ENCODE measurements around the gene NRG2.

The NRG2 gene

GRCh38 chr5:139828207-139828895 lies 214.7 kb downstream of the NRG2 start:
- no peak for DNase-seq

- DNase-seq, result no peak
Measured at GRCh38 chr5:139825690-139826089, 217.4 kb downstream of the NRG2 start.

- DNase-seq, result no peak
Measured at GRCh38 chr5:139823757-139824355, 219.2 kb downstream of the NRG2 start.

- DNase-seq, result no peak
Measured at GRCh38 chr5:139822553-139823425, 220.3 kb downstream of the NRG2 start.

- DNase-seq, result no peak
Measured at GRCh38 chr5:139821806-139822552, 221.1 kb downstream of the NRG2 start.

DNA sequence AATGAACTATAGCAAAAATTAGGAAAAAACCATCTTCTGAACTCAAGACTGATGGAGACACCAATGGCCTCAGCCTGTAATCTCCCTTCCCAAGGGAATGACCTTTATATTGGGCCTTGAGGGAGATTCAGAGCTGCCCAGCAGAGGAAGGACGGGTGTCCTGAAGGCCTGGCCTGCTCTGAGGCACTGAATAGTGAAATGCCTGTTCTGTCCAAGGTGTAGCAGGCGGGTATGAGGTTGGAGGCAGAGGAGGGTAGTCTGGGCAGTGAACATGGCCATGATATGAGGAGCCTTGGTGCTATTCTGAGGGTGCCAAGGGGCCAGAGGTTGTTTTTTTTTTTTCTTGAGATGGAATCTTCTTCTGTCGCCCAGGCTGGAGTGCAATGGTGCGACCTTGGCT lies 222.5 kb downstream of the NRG2 start:
- DNase-seq, result no peak

- no peak for DNase-seq
Measured at GRCh38 chr5:139820130-139820529, 223.0 kb downstream of the NRG2 start.

GRCh38 chr5:139817970-139818369 lies 225.1 kb downstream of the NRG2 start:
- no peak for DNase-seq

DNA sequence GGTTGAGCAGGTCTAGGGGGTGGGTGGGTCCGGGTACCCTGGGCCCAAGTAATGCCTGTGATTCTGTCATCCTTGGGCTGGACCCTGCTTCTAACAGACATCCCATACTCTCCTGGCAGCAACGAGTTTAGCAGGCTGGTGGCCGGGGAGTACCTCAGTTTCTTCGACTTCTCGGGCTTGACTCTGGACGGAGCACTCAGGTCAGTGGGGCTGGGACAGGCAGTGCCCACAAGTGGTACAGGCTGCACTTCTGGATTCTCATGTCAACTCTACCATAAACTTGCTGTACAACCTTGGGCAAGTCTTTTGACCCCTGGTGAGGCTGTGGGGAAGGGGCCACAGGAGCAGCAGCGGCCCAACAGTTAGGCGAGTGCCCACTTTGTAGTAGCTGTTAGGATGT lies 225.7 kb downstream of the NRG2 start:
- DNase-seq, result no peak

DNA sequence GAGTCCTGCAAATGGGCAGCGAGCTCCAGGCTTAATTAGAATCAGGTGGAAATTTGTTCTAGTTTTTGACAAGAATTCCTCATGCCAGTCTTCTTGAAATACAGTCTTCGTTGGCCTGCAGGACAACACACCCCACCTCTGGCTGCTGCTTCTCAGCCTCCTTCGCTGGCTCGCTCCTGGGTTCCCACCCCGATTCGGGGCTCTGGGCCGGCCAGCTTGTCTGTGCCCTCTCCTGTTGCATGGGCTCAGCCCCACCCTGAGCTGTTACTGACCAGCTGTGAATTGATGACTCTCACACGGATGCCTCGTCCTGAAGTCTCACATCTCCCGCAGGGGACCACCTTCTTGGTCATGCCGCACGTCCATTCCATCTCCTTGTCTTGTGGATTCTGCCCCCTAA lies 226.5 kb downstream of the NRG2 start:
- no peak for DNase-seq

DNA sequence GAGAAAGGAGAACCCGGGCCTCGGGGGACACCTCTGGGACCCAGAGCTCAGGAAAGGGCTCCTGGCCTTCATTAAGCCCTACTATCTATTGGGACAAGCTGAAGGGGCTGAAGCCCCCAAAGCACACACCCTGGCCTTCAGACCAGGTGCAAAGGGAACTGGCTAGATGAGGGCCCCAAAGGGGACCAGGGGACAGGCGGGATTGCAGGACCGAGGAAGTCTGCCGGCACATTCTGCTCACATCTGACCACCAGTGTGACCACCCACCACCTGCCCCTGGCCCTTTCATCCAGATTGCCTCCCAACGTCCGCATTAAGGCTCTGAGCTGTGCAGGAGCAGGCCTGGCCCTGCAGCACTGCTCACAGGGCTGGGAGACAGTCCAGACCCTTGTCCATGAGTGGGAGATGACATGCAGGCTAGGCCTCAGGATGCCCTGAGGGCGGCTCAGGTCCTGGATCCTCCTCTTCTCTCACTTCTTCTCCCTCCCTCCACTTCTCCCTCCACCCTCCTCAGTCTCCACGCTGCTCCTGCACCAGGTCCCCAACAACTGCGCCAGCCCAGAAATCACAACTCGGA lies 228.3 kb downstream of the NRG2 start:
- DNase-seq, result no peak

- no peak for DNase-seq
Measured at GRCh38 chr5:139814191-139814601, 228.9 kb downstream of the NRG2 start.

DNA sequence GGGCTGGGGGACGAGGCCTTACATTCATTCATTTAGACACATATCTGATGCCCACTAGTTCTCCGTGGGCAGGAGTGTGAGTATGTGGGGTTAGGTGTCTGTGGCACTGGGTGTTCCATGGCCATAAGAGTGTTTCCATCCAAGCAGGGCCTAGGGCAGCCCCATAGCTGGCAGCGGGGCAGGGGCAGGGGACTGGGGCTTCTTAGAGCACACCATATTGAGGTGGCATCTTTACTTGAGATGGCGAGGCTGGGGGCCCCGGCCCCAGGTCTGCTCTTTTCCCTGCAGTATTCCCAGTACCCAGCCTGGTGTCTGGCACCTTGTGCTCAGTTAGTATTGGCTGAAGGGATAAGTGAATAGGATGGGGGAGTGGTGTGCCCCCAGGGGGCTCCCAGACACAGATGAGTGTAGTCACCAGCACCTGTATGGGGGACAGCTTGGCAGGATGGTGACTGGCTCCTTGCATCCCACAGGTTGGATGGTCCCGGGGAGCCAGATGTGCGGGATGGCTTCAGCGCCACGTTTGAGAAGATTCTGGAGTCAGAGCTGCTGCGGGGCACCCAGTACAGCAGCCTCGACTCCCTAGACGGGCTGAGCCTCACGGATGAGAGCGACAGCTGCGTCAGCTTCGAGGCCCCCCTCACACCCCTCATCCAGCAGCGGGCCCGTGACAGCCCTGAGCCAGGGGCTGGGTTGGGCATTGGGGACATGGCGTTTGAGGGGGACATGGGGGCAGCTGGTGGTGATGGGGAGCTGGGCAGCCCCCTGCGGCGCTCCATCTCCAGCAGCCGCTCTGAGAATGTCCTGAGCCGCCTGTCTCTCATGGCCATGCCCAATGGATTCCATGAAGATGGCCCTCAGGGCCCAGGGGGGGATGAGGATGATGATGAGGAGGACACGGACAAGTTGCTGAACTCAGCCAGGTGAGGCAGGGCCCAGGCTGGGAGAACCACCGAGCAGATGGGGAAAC lies 230.0 kb downstream of the NRG2 start:
- no peak for DNase-seq

DNA sequence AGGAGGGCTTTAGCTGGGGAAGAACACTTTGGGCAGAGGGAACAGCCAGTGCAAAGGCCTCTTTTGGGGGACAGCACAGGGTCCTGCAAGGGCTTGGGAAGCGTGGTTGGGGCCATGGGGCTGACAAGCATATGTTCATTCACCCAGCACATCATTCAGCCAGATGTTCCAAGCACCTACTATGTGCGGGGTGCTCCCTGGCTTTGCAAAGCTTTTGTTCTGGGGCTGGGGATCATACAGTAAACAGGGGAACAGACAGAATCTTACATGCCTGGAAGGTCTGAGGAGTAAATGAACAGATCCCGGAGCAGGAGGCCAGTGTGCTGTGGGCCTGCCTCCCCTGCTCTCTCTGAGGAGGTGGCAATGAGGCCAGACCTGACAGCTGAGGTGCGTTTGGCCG lies 230.8 kb downstream of the NRG2 start:
- DNase-seq, result no peak

DNA sequence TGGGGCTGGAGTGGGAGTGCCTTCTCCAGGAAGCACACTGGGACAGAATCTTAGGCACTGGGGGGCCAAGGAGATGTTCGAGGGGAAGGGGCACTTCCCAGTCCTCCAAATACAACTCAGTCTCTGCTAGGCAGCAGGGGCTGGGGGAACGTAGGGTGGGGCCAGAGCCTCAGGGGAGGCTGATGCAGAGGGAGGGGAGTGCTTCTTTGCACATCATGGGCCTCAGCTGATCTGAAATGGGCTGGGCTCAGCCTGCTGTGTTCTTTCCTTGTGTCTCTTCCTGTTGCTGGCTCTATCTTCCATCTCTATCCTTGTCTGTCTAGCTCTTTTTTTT lies 231.9 kb downstream of the NRG2 start:
- no peak for DNase-seq

DNA sequence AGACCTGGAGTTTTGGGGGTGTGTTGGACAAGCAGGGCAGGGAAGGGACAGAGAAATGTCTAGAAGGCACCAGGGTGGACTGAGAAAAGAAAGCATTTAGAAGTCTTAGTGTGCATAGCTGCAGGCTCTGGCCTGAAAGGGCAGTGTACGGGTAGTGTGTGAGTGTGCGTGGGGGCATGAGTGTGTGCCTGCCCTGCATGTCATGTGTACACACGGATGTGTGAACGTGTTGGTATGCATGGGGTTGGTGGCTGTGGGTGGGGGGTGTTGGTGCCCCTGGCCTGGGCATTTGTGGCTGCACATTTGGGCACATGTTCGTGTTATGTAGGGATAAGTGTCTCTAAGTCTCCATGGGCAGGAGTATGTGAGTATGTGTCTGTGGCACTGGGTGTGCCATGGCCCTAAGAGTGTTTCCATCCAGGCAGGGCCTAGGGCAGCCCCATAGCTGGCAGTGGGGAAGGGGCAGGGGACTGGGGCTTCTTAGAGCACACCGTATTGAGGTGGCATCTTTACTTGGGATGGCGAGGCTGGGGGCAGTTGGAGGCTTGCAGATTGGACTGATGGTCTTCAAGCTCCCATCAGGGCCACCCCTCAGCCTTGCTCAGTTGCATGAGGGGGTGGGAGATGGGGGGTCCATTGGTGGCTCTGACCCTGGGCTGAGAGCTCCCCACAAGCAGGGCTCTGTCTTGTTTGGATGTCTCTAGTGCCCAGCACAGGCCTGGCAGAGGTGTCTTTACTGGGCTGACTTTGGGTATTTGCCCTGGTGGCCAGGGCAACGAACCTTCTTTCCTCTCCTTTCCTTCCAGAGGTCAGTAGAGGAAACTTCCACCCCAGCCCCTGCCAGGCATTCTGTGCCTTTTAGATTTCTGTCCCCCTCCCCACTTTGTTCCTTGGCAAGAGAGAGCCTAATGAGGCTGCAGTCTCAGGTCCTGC lies 232.5 kb downstream of the NRG2 start:
- no peak for DNase-seq

DNA sequence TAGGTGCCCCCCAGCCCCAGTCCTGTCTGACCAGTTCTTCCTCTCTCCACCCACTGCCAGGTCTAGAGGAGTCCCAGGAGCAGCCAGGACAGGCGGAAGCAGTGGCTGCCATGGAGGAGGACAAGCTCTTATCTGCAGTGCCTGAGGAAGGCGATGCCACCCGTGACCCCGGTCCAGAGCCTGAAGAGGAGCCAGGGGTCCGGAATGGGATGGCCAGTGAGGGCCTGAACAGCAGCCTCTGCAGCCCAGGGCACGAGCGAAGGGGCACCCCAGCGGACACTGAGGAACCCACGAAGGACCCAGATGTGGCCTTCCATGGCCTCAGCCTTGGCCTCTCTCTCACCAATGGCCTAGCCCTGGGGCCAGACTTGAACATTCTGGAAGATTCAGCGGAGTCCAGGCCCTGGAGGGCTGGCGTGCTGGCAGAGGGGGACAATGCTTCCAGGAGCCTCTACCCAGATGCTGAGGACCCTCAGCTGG lies 233.7 kb downstream of the NRG2 start:
- DNase-seq, result no peak

GRCh38 chr5:139808481-139809330 lies 234.4 kb downstream of the NRG2 start:
- DNase-seq, result no peak

DNA sequence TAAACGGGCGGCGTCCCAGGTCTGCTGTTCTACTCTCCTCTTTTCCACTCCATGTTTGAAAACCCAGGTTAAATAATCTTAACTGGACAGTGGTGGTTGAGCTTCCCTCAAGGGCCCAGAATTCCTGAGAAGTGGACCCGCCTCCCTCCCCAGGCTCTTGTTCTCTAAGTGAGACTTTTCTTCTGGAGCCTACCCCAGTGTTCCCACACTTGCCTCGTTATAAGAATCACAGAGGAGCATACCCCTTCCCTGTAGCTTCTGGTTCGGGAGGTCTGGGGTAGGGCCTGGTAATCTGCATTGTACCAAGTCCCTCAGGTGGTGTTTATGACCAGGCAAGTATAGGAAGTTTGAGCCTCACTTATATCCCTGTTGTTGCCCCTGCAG lies 235.5 kb downstream of the NRG2 start:
- no peak for DNase-seq
